Neural progenitor cell (in vitro differentiated cells): ENCODE measurements around the gene INPP4B. TPM values are rescaled to one million over a fixed set of nuclear protein-coding genes. Genes with fewer than 3 reads are reported as not detected.

ENCODE experiments used
- DNase-seq: peaks from one replicate; pipeline ENCODE4 v3.0.0-alpha.2; 2016; ENCODE audit warnings: low spot score
- H2AFZ ChIP-seq: fragments of 200-600 bp; sonication (generic); replicated peaks from 2 replicates; pipeline ENCODE4 v1.6.1; 2016; ENCODE audit warnings: antibody characterized with exemption
- H3F3A ChIP-seq: fragments of 200-600 bp; sonication (generic); 2 replicates; pipeline ENCODE4 v1.6.1; 2016; ENCODE audit warnings: antibody characterized with exemption, low read depth
- H3K27ac ChIP-seq: fragments of 200-600 bp; sonication (generic); 2 replicates; pipeline ENCODE4 v1.5.1; 2016; ENCODE audit warnings: mild to moderate bottlenecking
- H3K27me3 ChIP-seq: fragments of 200-600 bp; sonication (generic); 2 replicates; pipeline ENCODE4 v1.6.1; 2016; ENCODE audit warnings: mild to moderate bottlenecking, moderate library complexity
- H3K36me3 ChIP-seq: fragments of 200-600 bp; sonication (generic); 2 replicates; pipeline ENCODE4 v1.5.1; 2016
- H3K4me1 ChIP-seq: fragments of 200-600 bp; sonication (generic); 2 replicates; pipeline ENCODE4 v1.6.1; 2016; ENCODE audit warnings: mixed run types
- H3K4me2 ChIP-seq: fragments of 200-600 bp; sonication (generic); 2 replicates; pipeline ENCODE4 v1.6.1; 2016
- H3K4me3 ChIP-seq: fragments of 200-600 bp; sonication (generic); 2 replicates; pipeline ENCODE4 v1.5.1; 2016
- H3K79me2 ChIP-seq: fragments of 200-600 bp; sonication (generic); 2 replicates; pipeline ENCODE4 v1.6.1; 2016; ENCODE audit warnings: low read depth
- H3K9ac ChIP-seq: fragments of 200-600 bp; sonication (generic); 2 replicates; pipeline ENCODE4 v1.6.1; 2016
- H3K9me3 ChIP-seq: fragments of 200-600 bp; sonication (generic); 2 replicates; pipeline ENCODE4 v1.5.1; 2016; ENCODE audit warnings: low read depth
- H4K20me1 ChIP-seq: fragments of 200-600 bp; sonication (generic); 2 replicates; pipeline ENCODE4 v1.6.1; 2016; ENCODE audit warnings: low read depth
- H3K27ac Mint-ChIP-seq: 3 replicates; pipeline ENCODE4 v1.8.0; 2021; ENCODE audit warnings: mixed read lengths
- H3K27me3 Mint-ChIP-seq: 2 replicates; pipeline ENCODE4 v1.8.0; 2022; ENCODE audit warnings: low read depth, mild to moderate bottlenecking, inconsistent platforms, moderate library complexity, mixed read lengths; ENCODE audit not compliant: insufficient read depth
- H3K36me3 Mint-ChIP-seq: 3 replicates; pipeline ENCODE4 v1.8.0; 2021; ENCODE audit warnings: mixed read lengths
- H3K4me1 Mint-ChIP-seq: 3 replicates; pipeline ENCODE4 v1.8.0; 2021; ENCODE audit warnings: mixed read lengths
- H3K4me3 Mint-ChIP-seq: 3 replicates; pipeline ENCODE4 v1.8.0; 2021; ENCODE audit warnings: mild to moderate bottlenecking, moderate library complexity, mixed read lengths
- H3K9me3 Mint-ChIP-seq: 3 replicates; pipeline ENCODE4 v1.8.0; 2020; ENCODE audit warnings: mixed read lengths
- EZH2 ChIP-seq: fragments of 200-600 bp; sonication (generic); IDR thresholded peaks from 2 replicates; pipeline ENCODE4 v1.6.1; 2017; ENCODE audit warnings: antibody characterized with exemption, mild to moderate bottlenecking, moderate library complexity
- EZH2phosphoT487 ChIP-seq: fragments of 200-600 bp; sonication (generic); IDR thresholded peaks from 2 replicates; pipeline ENCODE4 v1.6.1; 2017; ENCODE audit warnings: antibody characterized with exemption
- total RNA-seq: library from RNA; depleted of rRNA; stranded (reverse); fragments of >200 nt; gene quantifications from 2 replicates; pipeline ENCODE4 v1.2.3, GENCODE V29; 2015; ENCODE audit warnings: low replicate concordance
- TF ChIP-seq, protein P1 (sequence below): fragments of 200-600 bp; sonication (generic); IDR thresholded peaks from 2 replicates; pipeline ENCODE4 v1.5.1; 2017; ENCODE audit warnings: antibody characterized with exemption, mild to moderate bottlenecking

INPP4B gene
- total RNA-seq, 1 donor from 2014 or later, result 1.3 TPM

DNA sequence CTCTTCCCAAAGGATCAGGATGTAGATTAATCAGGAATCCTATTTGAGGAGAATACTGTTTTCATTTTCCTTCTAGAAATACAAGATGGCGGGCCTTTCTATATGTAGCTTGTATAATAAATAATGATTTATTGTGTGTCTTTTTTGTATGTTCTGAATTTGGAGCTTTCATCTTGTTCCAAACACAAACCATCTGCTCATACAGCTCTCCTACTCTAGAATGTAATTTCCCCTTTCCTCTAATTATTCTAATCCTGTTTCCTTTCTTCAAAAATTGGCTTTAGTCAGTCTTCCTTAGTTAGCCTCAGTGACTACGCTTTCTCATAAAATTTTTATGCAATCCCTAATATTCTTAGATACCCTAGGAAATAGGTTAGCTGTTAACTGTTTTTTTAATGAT is 422.2 kb downstream of the INPP4B start:
- DNase-seq, result no peak
- H3F3A ChIP-seq, result no peaks in the 10 kb centered on the region
- no peaks in the 10 kb centered on the region for H3K36me3 ChIP-seq
- no peaks in the 10 kb centered on the region for H3K79me2 ChIP-seq
- no peaks in the 10 kb centered on the region for H4K20me1 ChIP-seq
- no peaks in the 10 kb centered on the region for H3K9me3 ChIP-seq
- peaks cover 24% of the 10 kb centered on the region for H3K4me1 ChIP-seq
- H2AFZ ChIP-seq, result no peak overlapping the region
- no peak overlapping the region for H3K4me3 ChIP-seq
- no peak overlapping the region for H3K9ac ChIP-seq
- Mint-ChIP-seq H3K4me1 (no peaks in the 10 kb centered on the region), H3K9me3 (no peaks in the 10 kb centered on the region), H3K27me3 (no peaks in the 10 kb centered on the region), H3K27ac (no peak overlapping the region), H3K36me3 (no peaks in the 10 kb centered on the region), H3K4me3 (no peak overlapping the region)
- H3K27ac ChIP-seq, result no peak overlapping the region
- H3K4me2 ChIP-seq, result no peak overlapping the region
- H3K27me3 ChIP-seq, result no peaks in the 10 kb centered on the region
- TF ChIP-seq EZH2 (no peak), EZH2phosphoT487 (no peak)
- TF ChIP-seq, protein P1, sequence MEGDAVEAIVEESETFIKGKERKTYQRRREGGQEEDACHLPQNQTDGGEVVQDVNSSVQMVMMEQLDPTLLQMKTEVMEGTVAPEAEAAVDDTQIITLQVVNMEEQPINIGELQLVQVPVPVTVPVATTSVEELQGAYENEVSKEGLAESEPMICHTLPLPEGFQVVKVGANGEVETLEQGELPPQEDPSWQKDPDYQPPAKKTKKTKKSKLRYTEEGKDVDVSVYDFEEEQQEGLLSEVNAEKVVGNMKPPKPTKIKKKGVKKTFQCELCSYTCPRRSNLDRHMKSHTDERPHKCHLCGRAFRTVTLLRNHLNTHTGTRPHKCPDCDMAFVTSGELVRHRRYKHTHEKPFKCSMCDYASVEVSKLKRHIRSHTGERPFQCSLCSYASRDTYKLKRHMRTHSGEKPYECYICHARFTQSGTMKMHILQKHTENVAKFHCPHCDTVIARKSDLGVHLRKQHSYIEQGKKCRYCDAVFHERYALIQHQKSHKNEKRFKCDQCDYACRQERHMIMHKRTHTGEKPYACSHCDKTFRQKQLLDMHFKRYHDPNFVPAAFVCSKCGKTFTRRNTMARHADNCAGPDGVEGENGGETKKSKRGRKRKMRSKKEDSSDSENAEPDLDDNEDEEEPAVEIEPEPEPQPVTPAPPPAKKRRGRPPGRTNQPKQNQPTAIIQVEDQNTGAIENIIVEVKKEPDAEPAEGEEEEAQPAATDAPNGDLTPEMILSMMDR, result no peak

GRCh38 chr4:142420311-142421095 is 425.6 kb downstream of the INPP4B start:
- Histone ChIP-seq H3K4me3 (no peak overlapping the region), H3K4me1 (peaks cover 13% of the 10 kb centered on the region), H3K9ac (no peak overlapping the region), H4K20me1 (no peaks in the 10 kb centered on the region), H3K36me3 (no peaks in the 10 kb centered on the region), H3K27ac (no peak overlapping the region), H3K9me3 (no peaks in the 10 kb centered on the region), H3K79me2 (no peaks in the 10 kb centered on the region), H2AFZ (no peak overlapping the region), H3F3A (no peaks in the 10 kb centered on the region), H3K27me3 (no peaks in the 10 kb centered on the region), H3K4me2 (no peak overlapping the region)
- no peak for DNase-seq
- no peaks in the 10 kb centered on the region for H3K9me3 Mint-ChIP-seq
- no peak overlapping the region for H3K27ac Mint-ChIP-seq
- TF ChIP-seq, protein P1, result no peak
- TF ChIP-seq EZH2phosphoT487 (no peak), EZH2 (no peak)
- no peaks in the 10 kb centered on the region for H3K27me3 Mint-ChIP-seq
- H3K4me3 Mint-ChIP-seq, result no peak overlapping the region
- no peaks in the 10 kb centered on the region for H3K36me3 Mint-ChIP-seq
- H3K4me1 Mint-ChIP-seq, result peaks cover 4% of the 10 kb centered on the region

DNA sequence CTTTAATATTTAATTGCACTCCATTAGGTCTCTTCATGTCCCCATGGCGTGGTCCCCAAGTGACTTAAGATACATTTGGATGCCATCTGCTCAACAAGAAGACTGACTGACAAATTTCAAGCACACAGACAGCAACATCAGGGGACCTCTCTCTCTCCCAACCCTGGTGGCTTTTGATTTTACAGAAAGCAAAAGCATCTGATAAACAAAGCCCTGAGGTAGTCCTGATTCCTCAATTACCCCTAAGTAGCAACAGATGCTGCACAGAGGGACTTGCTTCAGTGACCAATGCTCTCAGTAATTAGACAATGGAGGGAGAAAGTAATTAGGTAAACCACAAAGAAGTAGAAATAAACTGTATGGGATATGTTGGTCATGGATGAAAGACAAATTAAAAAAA is 426.4 kb downstream of the INPP4B start:
- no peaks in the 10 kb centered on the region for H3K9me3 Mint-ChIP-seq
- no peak overlapping the region for H2AFZ ChIP-seq
- H3K9ac ChIP-seq, result no peak overlapping the region
- no peaks in the 10 kb centered on the region for H3K9me3 ChIP-seq
- H3K4me3 ChIP-seq, result no peak overlapping the region
- no peaks in the 10 kb centered on the region for H3K27me3 ChIP-seq
- no peak for DNase-seq
- H3K4me3 Mint-ChIP-seq, result no peak overlapping the region
- no peaks in the 10 kb centered on the region for H4K20me1 ChIP-seq
- TF ChIP-seq EZH2phosphoT487, result no peak
- TF ChIP-seq, protein P1, result no peak
- no peak for TF ChIP-seq EZH2
- no peak overlapping the region for H3K27ac Mint-ChIP-seq
- peaks cover 5% of the 10 kb centered on the region for H3K4me1 Mint-ChIP-seq
- H3K4me2 ChIP-seq, result peak overlapping the region; percentile 5
- H3K36me3 Mint-ChIP-seq, result no peaks in the 10 kb centered on the region
- H3K79me2 ChIP-seq, result no peaks in the 10 kb centered on the region
- no peaks in the 10 kb centered on the region for H3F3A ChIP-seq
- H3K36me3 ChIP-seq, result no peaks in the 10 kb centered on the region
- no peaks in the 10 kb centered on the region for H3K27me3 Mint-ChIP-seq
- no peak overlapping the region for H3K27ac ChIP-seq
- H3K4me1 ChIP-seq, result peaks cover 13% of the 10 kb centered on the region
